Right ventricle myocardium superior (tissue), 1 donor: Measurements from ENCODE around the gene INTS1. TPM values are rescaled to one million over a fixed set of nuclear protein-coding genes. Genes with fewer than 3 reads are reported as not detected.

Experiments
- ATAC-seq: fragments of 200-7000 bp; cut with Tn5 transposase; one replicate; pipeline ENCODE4 v1.9.1; 2020; ENCODE audit warnings: mild to moderate bottlenecking; ENCODE audit not compliant: poor library complexity
- DNase-seq: peaks from one replicate; pipeline ENCODE4 v3.0.0-alpha.2; 2020
- intact Hi-C: fragments of 100-400 bp; cut with DNase I; formaldehyde crosslinking; loops from one replicate; pipeline ENCODE4 v1.11.2; 2022
- total RNA-seq: library from RNA; stranded (reverse); fragmentation: NEBNext Ultra II Directional; extraction: Animal tissue kit (Norgen Biotek cat#: 25700); gene quantifications from one replicate; pipeline ENCODE4 v1.2.1, GENCODE V29; 2021
- donor health status: DM: no; HTN: yes; CAD: no; lungs with severe emphysema.

Gene INTS1
- total RNA-seq, 1 donor from 2014 or later, result 29.2 TPM

GRCh38 chr7:1495564-1496242 lies 8.5 kb downstream of the INTS1 start:
- DNase-seq (no peak), ATAC-seq (no peak)
- intact Hi-C loops, result no loop called here

- DNase-seq (no peak), ATAC-seq (no peak)
- intact Hi-C loops, result no loop called here
Observed at GRCh38 chr7:1494866-1495563, 9.2 kb downstream of the INTS1 start.

DNA sequence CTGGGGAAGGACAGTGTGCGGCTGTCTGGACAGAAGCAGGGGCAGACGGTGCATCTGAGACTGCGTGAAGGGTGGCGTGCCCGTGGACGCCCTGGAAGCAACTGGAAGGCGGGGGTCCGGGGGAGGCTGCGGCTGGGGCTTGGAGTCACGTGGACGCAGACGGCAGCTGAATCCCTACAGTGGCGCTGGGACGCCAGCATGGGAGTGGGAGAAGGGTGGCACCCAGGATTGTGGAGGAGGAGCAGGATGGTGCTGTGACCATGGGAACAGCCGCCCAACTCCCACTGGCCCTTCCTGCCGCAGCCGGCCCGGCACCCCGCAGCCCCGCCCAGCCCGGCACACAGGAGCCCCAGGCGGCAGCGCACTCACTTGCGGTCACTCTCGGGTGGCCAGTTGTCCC lies 9.7 kb downstream of the INTS1 start:
- intact Hi-C loops, result no loop called here
- ATAC-seq (no peak), DNase-seq (no peak)

DNA sequence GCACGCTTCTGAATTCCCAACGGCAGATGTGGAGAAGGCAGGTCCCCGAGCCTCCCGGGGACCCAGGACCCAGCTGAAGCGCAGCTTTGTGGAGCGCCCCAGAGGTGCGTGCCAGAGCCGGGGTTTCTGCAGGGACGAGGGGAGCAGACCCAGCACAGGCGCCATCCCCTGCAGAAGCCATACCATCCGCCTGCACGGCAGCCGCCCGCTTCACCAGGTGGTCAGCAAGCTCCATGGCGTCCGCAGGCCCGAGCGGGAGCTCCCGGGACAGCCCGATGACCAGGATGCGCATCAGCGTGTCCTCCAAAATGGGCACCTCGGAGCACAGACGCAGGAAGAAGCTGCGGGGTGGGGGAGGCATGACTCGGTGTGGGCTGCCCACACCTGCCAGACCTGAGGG lies 10.6 kb downstream of the INTS1 start:
- ATAC-seq (no peak), DNase-seq (no peak)
- intact Hi-C loops, result no loop called here

GRCh38 chr7:1493129-1493528 lies 11.1 kb downstream of the INTS1 start:
- DNase-seq (no peak), ATAC-seq (no peak)
- intact Hi-C loops, result no loop called here

DNA sequence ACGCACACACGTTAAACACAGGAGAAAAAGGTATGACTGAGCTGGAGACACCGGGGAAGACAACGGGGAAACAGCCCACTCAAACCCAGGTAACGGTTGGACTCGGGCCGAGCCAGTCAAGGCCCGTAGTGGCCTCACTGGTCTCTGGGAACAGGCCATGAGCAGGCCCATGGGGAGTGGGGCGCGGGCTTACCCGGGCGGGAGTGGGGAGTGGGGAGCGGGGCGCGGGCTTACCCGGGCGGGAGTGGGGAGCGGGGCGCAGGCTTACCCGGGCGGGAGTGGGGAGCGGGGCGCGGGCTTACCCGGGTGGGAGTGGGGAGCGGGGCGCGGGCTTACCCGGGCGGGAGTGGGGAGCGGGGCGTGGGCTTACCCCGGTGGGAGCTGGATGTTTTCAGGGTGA lies 11.5 kb downstream of the INTS1 start:
- intact Hi-C loops, result no loop called here
- DNase-seq, result no peak
- ATAC-seq, result no peak

DNA sequence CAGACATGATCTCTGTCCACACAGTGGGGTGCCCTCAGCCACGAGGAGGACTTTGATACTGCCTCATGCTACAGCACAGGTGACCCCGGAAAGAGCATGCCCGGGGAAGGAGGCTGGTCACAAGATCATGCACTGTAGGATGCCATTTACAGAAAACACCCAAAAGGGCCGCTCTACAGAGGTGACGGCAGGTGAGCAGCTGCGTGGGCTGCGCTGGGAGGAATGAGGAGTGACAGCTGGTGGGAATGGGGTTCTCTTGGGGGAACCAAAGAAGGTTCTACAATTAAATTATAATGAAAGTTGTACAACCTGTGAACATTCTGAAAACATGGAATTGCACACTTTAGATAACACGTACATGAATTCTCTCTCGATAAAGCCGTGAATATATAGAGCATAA lies 12.0 kb downstream of the INTS1 start:
- no peak for ATAC-seq
- no peak for DNase-seq
- intact Hi-C loops, result no loop called here

- ATAC-seq, result no peak
- intact Hi-C loops, result no loop called here
- no peak for DNase-seq
Observed at GRCh38 chr7:1490837-1491236, 13.4 kb downstream of the INTS1 start.

GRCh38 chr7:1489336-1489735 lies 14.9 kb downstream of the INTS1 start:
- intact Hi-C loops, result no loop called here
- ATAC-seq (no peak), DNase-seq (no peak)

DNA sequence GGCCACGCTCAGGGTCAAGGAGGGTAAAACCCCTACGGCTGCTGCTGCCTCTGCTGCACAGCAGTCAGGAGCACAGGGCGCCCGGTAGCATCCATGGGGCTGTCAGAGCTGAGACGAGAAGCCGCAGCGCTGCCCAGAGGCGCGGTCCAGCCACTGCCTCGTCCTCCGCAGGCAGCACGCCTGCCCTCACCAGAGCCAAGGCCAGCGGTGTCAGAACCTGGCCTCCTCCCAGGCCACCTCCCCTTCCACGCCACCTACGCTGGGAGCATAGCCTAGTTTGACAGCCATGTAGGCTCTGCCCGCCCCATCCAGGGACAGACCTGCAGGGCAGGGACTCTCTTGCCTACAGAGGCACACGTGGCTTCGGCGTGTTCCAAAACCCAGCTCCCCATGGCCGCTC lies 16.2 kb downstream of the INTS1 start:
- intact Hi-C loops, result no loop called here
- ATAC-seq (no peak), DNase-seq (no peak)

DNA sequence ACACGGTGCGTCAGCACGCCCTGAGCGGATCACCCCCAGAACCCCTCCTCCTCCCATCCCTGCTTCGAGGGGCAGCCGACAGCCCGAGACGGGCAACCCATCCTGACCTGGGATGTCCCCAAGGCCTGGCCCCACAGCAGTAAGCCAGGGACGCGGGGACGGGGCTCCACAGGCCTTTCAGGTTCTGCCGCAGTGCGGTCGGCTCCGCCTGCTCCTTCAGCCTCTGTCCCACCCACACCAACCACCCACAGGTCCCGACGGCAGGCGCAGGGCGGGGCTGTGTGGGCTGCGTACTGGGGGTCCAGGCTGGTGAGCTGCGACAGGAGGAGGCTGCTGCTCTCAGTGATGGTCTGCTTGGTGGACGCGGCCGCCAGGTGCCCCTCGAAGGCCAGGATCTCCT lies 16.7 kb downstream of the INTS1 start:
- intact Hi-C loops, result no loop called here
- DNase-seq (no peak), ATAC-seq (no peak)

GRCh38 chr7:1486571-1486970 lies 17.6 kb downstream of the INTS1 start:
- intact Hi-C loops, result no loop called here
- no peak for DNase-seq
- no peak for ATAC-seq

DNA sequence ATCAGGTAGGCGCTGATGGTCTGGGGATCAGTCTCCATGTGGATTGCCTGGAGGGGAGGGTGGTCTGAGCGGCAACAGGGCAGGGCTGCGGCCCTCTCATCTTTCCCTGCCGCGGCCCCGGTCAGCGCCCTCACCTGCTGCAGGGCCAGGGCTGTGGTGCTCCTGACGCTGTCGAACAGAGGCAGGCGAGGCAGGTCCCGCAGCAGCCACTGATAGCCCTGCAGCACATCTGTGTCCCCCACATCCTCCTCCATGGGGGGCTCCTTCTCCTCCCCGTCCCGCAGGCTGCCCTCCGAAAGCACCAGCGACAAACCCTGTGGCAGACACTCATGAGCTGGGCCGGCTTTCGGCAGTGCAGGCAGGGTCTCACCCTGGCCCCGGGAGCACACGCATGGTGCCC lies 19.0 kb downstream of the INTS1 start:
- ATAC-seq, result no peak
- no peak for DNase-seq
- intact Hi-C loops, result no loop called here

- intact Hi-C loops, result no loop called here
- DNase-seq (no peak), ATAC-seq (no peak)
Observed at GRCh38 chr7:1484569-1484968, 19.6 kb downstream of the INTS1 start.

DNA sequence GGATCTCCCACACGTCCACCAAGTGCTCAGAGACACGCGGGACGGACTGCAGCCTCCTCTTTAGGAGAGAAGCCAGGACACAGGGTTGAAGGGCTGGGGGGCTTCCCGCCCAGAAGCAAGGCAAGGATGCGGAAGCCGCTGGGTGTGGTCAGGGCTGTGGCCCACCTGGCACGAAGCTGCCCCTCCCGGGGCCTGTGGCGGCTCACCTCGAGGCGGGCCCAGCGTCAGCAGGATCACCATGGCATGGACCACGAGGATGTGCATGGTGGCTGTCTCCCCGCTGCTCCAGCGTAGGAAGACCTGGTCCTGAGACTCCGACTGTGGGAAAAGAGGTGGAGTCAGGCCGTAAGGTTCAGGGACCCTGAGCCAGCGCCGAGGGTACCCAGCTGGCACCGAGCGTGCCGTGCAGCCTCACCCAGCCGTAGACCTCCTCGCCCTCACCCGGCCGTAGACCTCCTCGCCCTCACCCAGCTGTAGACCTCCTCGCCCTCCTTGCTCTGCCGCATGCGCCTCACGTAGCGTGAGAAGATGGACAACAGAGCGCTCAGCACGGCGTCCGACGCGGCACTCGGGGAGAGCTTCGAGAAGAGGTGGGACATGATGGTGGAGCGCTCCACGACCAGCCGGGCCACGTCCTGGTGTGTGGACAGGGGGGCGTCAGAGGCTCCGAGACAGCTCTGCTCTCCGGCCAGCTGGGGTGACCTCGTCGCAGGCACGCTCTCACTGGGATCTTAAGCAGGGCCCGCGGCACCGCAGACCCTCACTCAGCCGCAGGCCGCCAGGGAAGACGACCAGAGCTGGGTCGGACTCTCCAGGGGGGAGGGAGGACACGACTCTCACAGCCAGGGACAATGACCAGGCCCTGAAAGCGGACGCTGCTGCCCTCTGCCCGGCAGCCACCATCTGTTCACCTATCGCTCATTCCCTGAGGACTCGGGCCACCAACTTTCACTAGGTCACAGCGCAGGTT lies 20.4 kb downstream of the INTS1 start:
- no peak for ATAC-seq
- intact Hi-C loops, result no loop called here
- DNase-seq, result no peak

DNA sequence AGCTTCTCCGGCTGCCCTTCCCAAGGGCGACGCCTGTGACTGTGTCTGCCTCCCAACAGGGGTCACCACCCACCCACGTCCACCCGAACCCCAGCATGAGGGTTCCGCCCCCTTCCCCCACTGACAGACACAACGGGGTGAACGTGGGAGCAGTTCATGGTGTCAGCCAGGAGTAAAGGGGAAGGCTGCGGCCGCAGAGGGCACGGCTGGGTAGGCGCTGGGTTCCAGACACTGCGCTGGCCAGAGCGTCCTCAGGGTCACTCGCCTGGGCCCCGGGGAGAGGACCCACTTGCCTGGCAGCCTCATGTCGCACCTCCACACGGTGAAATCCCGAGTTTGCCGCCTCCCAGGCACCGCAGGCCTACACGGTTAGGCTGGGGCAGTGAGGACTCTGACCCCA lies 21.1 kb downstream of the INTS1 start:
- ATAC-seq, result no peak
- intact Hi-C loops, result no loop called here
- DNase-seq, result no peak

DNA sequence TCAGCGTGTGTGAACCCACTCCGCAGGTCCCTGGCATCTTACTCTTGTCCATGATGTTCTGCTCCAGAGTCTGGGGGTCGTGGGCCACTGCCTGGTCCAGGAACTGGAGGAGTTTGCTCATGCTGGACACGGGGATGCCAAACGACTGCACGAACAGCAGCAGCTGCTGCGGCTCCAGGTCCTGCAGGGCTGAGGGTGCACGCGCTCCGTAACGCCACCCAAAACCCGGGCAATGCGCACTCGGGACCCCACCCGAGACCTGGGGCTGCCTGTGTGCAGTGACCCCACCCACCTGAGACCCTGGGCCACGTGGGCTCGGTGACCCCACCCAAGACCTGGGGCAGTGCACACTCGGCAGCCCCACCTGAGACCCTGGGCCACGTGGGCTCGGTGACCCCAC lies 22.9 kb downstream of the INTS1 start:
- ATAC-seq, result no peak
- intact Hi-C loops, result no loop called here
- no peak for DNase-seq

DNA sequence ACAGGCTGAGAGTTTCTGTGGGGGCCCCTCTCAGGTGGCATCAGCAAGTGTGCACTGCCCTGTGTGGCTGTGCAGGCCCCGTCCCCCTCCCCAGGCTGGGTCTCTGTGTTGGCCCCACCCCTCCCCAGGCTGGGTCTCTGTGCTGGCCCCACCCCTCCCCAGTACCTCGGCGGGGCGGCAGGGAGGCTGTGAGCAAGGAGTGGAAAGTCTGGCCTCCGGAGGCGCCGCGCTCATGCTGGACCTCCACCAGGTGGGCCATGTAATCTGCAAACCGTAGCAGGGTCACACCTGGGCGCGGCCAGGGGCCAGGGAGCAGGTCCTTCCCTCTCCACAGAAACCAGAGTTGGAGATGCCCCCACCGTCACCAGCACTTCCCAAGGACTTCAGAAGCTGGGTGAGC lies 23.5 kb downstream of the INTS1 start:
- no peak for ATAC-seq
- DNase-seq, result no peak
- intact Hi-C loops, result no loop called here

DNA sequence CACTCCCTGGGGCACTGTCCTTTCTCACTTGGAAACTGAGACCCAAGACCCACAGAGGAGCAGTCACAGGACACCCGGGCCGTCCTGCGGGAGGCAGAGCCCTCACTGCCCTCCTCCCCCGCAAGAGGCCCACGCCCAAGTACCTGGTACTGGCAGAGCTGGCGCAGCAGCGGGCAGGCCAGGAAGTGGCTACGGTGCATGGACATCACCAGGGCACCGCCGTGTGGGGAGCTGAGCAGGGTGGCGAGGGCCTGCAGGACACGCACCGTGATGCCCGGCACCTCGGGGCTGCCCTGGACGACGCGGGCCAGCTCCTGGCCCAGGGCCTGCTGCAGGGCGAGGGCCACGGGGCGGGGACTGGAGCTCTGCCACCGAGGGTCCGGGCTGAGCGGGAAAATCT lies 24.9 kb downstream of the INTS1 start:
- intact Hi-C loops, result no loop called here
- DNase-seq (no peak), ATAC-seq (no peak)

DNA sequence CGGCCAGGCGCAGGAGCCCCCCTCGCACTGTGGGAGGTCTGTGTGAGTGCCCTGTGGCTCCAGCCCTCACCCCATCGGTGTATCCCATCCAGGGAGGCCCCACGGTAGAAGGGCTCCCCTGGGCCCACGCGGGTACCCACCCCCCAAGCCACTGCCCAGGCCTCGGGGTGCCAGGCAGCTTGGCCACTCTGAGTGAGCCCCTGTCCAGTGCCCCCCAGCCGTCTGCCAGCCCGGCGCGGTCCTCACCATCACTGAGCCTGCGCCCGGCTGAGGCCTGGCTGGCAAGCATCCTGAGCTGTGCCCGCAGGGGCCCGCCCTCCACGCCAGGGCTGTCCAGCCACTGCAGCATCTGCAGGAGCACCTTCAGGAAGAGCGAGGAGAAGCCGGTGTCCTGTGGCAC lies 25.7 kb downstream of the INTS1 start:
- intact Hi-C loops, result no loop called here
- DNase-seq (no peak), ATAC-seq (no peak)
